ENCODE measurements around the gene RRAGB.
"Not testable (repeated sequence)": the region's sequence is repeated elsewhere in the genome, so short reads cannot be mapped to it uniquely, and the experiment has no call there.

Gene RRAGB, protein sequence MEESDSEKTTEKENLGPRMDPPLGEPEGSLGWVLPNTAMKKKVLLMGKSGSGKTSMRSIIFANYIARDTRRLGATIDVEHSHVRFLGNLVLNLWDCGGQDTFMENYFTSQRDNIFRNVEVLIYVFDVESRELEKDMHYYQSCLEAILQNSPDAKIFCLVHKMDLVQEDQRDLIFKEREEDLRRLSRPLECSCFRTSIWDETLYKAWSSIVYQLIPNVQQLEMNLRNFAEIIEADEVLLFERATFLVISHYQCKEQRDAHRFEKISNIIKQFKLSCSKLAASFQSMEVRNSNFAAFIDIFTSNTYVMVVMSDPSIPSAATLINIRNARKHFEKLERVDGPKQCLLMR

DNA sequence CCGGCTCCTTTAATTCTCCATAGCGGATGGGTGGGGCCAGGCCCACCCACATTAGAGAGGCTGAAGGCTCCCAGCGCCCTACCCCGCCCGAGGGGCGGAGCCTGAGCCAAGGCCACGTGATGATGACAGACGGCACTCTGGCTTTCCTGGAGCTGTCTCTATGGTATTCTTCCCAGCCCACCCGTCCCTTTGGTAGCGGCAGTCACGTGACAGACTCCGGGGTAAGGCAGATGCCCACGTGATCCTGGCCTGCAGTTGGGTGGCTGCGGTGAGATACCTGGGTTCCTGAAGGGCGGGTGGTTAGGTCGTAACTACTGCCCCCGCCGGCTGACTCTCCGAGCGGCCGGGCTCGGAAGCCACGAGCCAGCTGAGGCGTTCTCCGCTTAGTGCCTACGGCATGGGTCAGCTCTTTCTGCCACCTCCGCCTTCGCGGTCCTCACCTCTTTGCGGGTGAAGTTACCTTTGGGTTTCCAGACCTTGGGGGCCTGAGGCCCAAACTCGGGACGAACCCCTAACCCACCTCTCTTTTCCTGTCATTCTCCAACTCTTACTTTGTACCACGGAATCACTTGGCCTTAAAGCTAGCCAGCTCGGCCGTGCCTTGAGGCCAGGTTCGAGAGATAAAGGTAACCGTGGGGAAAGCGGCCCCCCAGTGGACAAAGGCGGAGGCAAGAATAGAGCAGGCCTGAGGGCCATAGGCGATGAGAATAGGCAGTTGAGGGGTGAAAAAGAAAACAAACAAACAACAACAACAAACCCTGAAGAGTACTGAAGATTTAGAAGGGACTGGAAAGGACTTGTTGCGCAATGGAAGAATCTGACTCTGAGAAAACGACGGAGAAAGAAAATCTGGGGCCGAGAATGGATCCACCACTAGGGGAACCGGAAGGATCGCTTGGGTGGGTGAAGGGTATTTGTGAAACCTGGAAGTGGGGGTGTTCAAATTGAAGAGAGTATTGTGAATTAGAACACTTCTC, at the start of gene RRAGB:
RRAGB (plus strand) TSS at position 229 of the 977 bp plus-strand sequence; CDS start at position 808, 579 bp downstream.
- peak; percentile 96 for DNase-seq

DNA sequence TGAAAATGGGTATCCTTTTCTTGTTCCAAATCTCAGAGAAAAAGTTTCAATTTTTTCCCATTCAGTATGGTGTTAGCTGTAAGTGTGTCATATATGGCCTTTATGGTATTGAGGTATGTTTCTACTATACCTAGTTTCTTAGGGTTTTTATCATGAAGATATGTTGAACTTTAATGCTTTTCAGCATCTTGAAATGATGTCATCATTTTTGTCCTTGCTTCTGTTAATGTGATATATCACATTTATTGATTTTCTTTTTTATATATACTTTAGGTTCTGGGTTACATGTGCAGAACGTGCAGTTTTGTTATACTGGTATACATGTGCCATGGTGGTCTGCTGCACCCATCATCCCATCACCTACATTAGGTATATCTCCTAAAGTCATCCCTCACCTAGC, 49.5 kb upstream of the RRAGB start:
- DNase-seq = no peak

DNA sequence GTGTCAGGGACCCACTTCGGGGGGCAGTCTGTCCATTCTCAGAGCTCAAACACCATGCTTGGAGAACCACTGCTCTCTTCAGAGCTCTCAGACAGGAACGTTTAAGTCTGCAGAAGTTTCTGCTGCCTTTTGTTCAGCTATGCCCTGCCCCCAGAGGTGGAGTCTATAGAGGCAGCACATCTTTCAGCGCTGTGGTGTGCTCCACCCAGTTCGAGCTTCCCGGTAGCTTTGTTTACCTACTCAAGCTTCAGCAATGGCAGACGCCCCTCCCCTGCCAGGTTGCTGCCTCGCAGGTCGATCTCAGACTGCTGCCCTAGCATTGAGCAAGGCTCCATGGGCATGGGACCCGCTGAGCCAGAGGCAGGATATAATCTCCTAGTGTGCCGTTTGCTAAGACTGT, 29.0 kb upstream of the RRAGB start:
- peak; percentile 2 for DNase-seq

DNA sequence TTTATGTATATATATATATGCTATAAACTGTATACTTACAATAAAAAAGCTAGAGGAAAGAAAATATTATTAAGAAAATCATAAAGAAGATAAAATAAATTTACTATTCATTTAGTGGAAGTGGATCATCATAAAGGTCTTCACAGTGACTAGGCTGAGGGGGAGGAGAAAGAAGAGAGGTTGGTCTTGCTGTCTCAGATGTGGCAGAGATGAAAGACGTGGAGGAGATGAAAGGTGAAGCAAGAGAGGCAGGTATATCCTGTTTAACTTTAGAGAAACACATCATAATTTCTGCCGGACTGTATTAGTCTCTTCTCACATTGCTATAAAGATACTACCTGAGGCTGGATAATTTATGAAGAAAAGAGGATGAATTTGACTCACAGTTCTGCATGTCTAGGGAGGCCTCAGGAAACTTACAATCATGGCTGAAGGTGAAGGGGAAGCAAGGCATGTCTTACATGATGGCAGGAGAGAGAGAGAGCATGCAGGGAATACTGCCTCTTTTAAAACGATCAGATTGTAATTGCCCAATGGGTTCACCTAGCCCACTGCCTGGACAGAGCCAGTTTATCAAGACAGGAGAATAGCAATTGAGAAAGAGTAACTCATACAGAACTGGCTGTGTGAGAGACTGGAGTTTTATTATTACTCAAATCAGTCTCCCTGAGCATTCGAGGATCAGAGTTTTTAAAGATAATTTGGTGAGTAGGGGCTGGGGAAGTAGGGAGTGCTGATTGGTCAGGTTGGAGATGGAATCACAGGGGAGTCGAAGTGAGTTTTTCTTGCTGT, 22.1 kb upstream of the RRAGB start:
- no peak for DNase-seq

DNA sequence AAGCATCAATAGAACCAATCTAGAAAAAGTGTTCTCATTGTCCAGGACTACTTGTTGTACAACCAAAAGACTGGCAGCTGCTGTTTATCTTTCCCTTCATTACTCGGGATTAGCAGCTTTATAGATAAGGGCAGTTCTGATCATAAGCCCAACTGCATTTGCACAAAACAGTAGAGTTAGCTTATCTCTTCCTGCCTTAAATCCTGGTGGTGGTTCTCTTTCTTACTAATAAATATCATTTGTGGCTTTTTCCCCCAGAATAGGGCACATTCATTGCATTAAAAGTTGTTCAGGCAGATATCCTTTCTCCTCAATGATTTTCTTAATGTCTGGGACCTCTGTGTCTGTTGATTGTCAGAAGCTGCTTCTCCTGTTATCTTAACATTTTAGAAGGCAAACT, 20.2 kb upstream of the RRAGB start:
- no peak for DNase-seq

DNA sequence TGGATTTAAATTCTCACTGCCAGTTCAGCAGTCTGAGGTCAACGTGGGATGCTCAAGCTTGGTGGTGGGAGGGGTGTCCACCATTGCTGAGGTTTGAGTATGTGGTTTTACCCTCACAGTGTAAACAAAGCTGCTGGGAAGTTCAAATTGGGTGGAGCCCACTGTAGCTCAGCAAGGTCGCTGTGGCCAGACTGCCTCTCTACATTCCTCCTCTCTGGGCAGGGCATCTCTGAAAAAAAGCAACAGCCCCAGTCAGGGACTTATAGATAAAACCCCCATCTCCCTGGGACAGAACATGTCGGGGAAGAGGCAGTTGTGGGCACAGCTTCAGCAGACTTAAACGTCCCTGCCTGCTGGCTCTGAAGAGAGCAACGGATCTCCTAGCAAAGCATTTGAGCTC, 14.9 kb upstream of the RRAGB start:
- DNase-seq = no peak

DNA sequence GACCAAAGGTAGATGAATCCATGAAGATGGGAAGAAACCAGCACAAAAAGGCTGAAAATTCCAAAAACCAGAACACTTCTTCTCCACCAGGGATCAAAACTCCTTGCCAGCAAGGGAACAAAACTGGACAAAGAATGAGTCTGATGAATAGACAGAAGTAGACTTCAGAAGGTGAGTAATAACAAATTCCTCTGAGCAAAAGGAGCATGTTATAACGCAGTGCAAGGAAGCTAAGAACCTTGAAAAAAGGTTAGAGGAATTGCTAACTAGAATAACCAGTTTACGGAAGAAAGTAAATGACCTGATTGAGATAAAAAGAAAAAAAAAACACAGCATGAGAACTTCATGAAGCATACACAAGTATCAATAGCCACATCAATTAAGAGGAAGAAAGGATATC, 14.1 kb upstream of the RRAGB start:
- DNase-seq = not testable (repeated sequence)

DNA sequence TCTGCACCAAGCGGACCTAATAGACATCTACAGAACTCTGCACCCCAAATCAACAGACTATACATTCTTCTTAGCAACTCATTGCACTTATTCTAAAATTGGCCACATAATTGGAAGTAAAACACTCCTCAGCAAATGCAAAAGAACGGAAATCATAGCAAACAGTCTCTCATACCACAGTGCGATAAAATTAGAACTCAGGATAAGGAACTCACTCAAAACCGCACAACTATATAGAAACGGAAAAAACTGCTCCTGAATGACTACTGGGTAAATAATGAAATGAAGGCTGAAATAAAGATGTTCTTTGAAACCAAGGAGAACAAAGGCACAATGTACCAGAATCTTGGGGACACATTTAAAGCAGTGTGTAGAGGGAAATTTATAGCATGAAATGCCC, 12.5 kb upstream of the RRAGB start:
- DNase-seq = not testable (repeated sequence)

DNA sequence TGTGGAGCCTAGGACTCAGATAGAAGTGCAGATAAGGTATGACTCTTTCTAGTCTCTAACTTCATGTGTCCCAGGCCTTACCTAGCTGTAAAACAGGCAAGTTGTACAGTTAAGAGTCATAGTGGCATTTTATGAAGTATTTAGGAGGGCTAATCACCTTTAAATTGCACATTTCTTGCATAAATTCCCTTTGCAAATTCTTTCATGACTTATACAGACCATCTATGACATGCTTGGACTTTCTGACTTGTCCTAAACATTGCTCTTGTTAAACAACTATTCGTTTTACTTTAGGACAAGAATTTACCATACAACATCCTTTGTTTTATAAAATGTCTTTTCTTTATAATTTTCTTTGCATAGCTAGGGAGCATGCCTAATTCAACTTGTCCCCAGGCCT, 7.8 kb upstream of the RRAGB start:
- no peak for DNase-seq

DNA sequence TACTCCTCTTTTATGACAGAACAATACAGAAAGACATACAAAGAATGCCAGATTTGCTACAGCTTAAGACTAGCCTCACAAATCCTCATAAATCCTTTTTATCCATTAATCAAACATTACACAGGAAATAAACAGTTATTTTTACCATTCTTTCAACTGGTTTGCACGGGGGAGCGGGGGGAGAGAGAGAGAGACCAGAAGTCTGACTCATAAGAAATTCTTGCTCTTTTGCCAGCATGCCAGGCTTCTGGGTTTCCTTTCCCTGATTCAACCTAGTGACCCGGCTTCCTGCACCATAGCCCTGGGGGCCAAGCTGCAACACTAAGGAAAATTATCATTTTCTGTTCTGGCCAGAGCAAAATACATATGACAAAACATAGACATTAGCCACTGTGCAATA, 6.8 kb upstream of the RRAGB start:
- DNase-seq = no peak

DNA sequence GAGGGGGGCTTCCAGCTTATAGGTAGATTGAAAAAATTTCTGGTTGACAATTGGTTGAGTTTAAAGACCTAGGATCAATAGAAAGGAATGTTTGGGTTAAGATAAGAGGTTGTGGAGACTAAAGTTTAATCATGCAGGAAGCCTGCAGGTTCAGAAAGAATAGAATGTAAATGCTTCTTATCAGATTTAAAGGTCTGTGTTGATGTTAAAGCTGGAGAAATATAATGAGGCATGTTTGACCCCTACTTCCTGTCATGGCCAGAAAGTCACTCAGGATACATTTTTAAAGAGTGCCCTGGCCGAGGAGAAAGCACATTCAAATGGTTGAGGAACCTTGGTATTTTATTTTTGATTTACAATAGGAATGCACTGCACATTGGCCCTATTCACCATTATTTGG, 3.9 kb upstream of the RRAGB start:
- no peak for DNase-seq

DNA sequence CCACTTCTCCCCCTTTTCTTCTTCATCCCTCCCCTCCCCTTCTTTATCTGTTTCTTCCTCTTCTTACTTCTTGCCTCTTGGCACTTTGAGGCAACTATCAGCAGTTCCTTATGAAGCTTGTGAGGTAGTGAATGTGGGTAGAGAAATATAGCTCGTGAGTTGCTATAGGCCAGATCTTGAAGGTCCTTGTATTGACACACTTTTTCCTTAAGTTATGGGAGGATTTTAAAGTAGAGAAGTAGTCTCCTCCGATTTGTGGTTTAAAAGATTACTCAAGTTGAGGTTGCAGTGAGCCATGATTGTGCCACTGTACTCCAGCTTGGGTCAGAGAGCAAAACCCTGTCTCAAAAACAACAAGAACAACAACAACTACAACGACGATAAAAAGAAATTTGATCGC, 3.4 kb upstream of the RRAGB start:
- DNase-seq = no peak

DNA sequence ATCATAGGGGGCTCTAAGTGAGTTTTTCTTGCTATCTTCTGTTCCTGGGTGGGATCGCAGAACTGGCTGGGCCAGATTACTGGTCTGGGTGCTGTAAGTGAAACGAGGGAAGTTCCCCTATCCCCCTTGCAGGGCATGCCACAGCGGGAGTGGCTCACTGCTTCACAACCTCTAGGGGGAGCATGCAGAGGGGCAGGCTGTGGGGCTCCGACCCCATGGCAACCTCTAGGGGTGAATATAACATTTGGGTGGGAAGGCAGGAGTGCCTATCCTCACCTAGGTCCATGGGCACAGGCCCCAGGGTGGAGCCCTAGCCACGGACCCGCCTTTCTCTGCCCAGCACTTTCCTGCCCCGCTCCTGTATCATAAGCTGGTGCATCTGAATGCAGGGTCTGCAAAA, 1.7 kb upstream of the RRAGB start:
- no peak for DNase-seq

DNA sequence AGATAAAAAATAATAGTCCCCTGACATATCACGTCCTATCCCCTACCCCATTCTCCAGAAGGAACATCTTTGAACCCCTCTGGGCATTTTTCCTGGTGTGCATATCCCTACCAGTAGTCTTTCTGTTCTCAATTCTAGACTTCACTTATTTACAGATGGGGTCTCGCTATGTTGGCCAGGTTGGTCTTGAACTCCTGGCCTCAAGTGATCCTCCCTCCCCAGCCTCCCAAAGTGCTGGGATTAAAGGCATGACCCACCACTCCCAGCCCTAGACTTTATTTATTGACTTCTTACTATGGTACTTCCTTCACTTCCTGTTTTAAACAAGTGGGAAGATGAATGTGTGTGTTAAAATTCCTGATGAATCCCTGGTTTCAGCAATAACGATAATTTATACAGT, 612 bp upstream of the RRAGB start:
- no peak for DNase-seq

DNA sequence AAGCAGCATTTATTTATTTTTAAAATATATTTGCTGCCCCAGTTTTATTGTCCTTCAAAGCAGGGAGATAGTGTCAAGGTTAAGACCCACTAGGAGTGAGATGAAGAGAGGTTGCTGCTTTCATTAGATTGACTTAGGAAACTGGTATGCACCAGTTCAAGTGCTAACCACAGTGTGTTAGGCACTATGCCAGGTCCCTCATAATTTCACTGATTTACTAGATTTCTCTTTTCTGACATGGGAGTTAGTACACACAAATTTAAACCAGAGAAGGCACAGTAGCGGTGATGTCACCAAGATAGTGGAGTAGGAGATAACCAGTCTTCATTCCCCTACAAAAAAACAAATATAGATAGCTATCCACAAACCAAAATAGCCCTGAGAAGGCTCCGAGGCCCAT, 14.3 kb downstream of the RRAGB start:
- DNase-seq = no peak

DNA sequence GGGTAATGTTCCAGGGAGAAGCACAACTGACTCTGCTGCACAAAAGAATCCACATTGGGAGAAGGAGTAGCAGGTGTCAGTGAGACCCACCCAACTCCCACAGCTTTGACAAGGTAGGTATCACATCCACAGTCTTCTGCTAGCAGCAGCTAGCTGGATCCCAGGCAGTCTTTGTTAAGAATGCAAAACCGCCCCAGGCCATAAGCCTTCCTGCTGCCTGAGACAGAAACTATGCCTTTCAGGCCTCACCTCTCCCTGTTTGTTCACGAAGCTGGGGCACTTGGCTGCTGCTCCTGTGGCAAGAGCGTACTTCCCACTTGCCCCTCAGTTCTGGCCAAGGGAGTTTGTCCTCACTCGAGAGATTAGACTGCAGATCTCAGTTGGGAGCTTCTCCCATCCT, 21.4 kb downstream of the RRAGB start:
- no peak for DNase-seq

DNA sequence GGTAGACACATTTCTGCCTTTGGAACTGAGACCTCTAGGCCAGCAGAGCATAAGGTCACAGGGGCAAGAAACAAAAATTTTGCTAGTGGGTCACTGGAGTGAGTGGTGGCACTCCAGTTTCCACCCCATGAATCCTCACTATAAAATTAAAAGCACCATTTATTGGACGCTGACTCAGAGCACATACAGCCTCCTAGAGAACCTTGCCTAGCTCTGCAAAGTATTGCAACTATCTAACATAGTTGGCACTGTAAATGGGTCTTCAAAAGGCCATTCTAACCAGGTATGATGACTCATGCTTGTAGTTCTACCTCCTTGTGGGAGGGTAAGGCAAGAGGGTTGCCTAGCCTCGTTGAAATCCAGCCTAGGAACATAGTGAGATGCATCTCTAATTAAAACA, 25.1 kb downstream of the RRAGB start:
- DNase-seq = no peak

DNA sequence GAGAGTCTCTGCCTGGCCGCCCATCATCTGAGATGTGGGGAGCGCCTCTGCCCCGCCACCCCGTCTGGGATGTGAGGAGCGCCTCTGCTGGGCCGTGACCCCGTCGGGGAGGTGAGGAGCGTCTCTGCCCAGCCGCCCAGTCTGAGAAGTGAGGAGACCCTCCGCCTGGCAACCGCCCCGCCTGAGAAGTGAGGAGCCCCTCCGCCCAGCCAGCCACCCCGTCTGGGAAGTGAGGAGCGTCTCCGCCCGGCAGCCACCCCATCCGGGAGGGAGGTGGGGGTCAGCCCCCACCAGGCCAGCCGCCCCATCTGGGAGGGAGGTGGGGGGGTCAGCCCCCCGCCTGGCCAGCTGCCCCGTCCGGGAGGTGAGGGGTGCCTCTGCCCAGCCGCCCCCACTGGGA, 30.9 kb downstream of the RRAGB start:
- not testable (repeated sequence) for DNase-seq

DNA sequence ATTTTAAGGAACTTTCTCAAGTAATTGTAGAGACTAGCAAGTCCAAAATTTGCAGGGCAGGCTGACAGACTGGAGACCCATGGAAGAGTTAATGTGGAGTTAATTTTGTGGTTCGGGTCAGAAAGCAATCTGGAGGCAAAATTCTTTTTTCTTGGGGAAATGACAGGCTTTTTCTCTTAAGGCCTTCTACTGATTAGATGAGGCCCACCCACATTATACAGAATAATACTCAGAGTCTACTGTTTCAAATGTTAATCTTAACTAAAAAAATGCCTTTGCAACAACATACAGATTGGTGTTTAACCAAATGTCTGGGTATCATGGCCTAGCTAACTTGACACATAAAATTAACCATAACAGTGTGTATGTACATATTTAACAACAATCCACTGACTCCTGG, 32.7 kb downstream of the RRAGB start:
- DNase-seq = no peak

DNA sequence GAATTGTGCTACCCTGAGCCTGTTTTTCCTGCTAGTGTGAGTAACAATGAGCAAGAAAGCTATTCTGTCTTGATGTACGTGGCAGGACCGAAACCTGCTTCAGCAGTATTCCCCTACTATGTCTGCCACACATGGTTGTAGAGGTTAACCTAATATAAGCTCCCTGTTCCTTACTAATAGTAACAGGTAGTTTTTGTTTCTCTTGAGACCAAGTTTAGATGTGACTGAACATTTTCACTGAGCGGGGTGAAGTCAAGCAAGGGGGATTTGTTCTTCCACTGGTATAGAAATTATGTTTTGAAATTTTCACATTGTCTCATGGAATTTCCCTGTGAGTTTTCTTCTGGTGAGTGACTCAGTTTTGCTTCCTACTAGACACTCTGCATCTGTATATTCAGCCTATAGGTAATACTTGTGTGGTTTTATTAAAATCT, 37.3 kb downstream of the RRAGB start:
- no peak for DNase-seq

DNA sequence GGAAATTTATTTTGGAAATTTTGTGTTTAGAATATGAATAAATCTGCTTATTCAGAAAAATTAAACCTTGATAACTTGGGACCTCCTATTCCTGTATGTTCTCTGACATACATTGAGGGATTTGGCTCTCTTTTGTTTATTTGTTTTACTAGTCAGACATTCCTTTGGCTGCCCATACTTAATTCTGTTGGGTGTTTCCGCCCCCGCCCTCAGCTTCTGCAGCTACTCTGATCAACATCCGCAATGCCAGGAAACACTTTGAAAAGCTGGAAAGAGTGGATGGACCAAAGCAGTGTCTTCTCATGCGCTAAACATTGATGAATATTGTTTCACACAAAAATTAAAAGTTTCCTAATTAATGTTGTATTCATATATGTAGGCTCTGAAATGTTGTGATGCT, 40.5 kb downstream of the RRAGB start:
- DNase-seq = no peak

DNA sequence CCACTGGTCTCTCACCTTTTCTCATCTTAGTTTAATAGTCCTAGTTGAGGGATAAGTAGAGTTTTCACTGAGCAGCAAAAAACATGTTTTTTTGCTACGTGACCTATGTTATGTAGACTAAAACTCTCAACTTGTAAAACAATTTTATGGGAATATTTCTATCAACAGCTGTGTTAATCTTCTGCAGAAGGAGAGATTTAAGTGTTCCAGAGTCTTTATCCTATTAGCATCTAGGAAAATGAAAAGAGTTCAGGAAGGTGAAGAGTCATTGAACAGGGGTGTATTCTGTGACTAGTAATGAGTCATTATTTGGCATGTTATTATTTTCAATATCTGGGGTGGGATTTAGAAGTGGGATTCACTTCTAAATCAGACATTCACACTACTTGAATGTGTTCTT, 41.9 kb downstream of the RRAGB start:
- DNase-seq = no peak

DNA sequence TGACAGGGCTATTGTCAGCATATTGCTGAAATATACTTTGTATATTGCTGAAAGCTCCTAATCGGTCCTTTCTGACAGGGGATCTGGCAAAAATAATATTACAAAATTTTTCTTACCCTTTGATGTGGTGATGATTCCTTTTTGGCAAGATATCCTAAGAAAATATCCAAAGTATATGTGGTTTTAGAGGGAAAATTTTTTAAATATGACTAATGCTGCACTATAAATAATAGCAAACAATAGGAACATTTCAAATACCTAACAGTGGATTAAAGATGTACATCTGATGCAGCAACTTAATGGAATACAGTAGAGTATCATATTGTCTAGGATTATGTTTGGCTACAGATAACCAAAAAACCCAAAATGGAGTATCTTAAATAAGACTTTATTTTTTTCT, 49.6 kb downstream of the RRAGB start:
- DNase-seq = no peak
